GM18508 (cell line): ENCODE results near the gene FAM170A.

ENCODE experiments used
- ATAC-seq: cut with Tn5 transposase; IDR thresholded peaks from one replicate; pipeline ENCODE4 v1.9.1; 2021; ENCODE audit warnings: moderate number of reproducible peaks; ENCODE audit not compliant: insufficient read depth, unreplicated experiment

FAM170A gene

GRCh38 chr5:119629339-119629738 lies at the start of gene FAM170A:
TSS of gene FAM170A (plus strand) at chr5:119629558. CDS start at chr5:119629769, 211 bp downstream.
- ATAC-seq, result no peak

- no peak for ATAC-seq
These were observed 46.4 kb upstream of the FAM170A start for GRCh38 chr5:119582987-119583386.

GRCh38 chr5:119583684-119584083 lies 45.7 kb upstream of the FAM170A start:
- peak; percentile 95 for ATAC-seq

GRCh38 chr5:119596046-119596445 lies 33.3 kb upstream of the FAM170A start:
- no peak for ATAC-seq

- ATAC-seq, result peak; percentile 73
These were observed 31.5 kb upstream of the FAM170A start for GRCh38 chr5:119597728-119598298.

GRCh38 chr5:119613937-119614336 lies 15.4 kb upstream of the FAM170A start:
- no peak for ATAC-seq

- no peak for ATAC-seq
These were observed 14.5 kb upstream of the FAM170A start for GRCh38 chr5:119614838-119615237.

GRCh38 chr5:119626086-119626485 lies 3.3 kb upstream of the FAM170A start:
- ATAC-seq, result no peak

- no peak for ATAC-seq
These were observed 1.5 kb downstream of the FAM170A start for GRCh38 chr5:119630752-119631440.

GRCh38 chr5:119631660-119632059 lies 2.3 kb downstream of the FAM170A start:
- peak; percentile 94 for ATAC-seq

- no peak for ATAC-seq
These were observed 22.1 kb downstream of the FAM170A start for GRCh38 chr5:119651486-119651885.

GRCh38 chr5:119655061-119655460 lies 25.7 kb downstream of the FAM170A start:
- ATAC-seq, result no peak

GRCh38 chr5:119656023-119656422 lies 26.7 kb downstream of the FAM170A start:
- no peak for ATAC-seq

GRCh38 chr5:119666542-119666941 lies 37.2 kb downstream of the FAM170A start:
- no peak for ATAC-seq

GRCh38 chr5:119678351-119679028 lies 49.1 kb downstream of the FAM170A start:
- ATAC-seq, result no peak

GRCh38 chr5:119680080-119680479 lies 50.7 kb downstream of the FAM170A start:
- ATAC-seq, result no peak

- ATAC-seq, result no peak
These were observed 52.4 kb downstream of the FAM170A start for GRCh38 chr5:119681734-119682133.

- ATAC-seq, result no peak
These were observed 53.0 kb downstream of the FAM170A start for GRCh38 chr5:119682372-119682771.
